Hepatic stellate cell (primary cell): ENCODE results near the gene RD3L.

Experiments
- DNase-seq: peaks from one replicate; pipeline ENCODE4 v3.0.0; 2011; ENCODE audit warnings: low spot score

The RD3L gene

DNA sequence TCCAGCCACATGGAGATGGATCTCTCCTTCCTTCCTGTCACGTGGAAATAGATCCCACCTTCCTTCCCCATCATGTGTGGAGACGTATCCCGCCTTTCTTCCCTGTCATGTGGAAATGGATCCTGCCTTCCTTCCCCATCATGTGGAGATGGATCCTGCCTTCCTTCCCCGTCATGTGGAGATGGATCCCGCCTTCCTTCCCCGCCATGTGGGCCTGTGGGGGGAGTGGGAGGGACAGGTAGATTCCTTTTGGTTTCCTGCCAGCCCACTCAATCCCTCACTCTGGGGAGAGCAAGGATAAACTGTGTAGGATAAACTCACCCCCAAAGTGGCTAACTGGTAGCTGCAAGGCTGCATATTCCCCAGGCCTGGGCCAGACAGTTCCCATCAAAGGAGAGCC is 45.8 kb downstream of the RD3L start:
- no peak for DNase-seq

DNA sequence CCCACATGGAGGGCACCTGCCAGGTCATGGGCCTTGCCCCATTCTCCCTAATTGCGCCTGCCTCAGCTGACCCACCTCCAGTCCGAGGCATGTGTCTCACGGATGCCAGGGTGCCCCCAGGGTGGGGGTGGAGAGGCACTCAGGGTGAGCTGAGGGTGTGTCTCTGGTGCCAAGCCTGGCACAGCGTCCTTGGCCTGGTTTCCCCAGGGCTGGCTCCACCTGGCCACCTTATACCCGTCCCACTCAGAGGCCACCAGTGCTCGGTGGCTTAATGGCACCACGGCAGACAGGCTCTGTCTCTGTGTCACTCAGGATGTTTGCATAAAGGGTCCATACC is 47.6 kb downstream of the RD3L start:
- no peak for DNase-seq

DNA sequence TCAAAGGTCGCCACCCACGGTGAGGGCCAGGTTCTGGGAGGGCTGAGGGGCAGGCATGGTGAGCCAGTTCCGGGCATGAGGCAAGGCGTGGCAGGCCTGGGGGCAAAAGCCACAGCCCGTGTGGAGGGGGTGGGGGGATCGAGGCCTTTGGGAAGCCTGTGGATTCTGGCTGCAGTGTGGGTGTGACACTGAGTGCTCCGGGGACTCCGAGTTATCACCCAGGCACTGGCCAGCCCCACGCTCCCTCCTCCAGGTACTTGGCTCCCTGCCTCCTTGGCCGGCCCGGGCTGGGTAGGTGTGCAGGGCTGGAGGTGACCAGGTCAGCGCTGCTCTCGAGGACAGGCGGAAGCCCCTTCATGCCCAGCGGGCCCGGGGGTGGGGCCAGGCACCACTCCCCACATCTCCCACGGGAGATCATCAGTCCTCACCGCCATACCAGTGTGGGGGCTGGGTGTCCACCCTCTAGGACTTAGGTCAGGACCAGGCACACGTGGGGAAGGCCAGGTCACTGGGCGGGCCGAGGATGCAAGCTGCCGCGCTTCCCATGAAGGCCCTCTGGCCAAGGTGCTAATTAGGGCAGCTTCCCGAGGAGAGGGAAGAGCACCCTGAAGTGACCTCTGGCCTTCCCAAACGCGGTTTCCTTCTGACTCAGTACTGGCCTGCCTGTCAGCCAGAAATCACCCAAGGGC is 48.2 kb downstream of the RD3L start:
- DNase-seq: no peak

DNA sequence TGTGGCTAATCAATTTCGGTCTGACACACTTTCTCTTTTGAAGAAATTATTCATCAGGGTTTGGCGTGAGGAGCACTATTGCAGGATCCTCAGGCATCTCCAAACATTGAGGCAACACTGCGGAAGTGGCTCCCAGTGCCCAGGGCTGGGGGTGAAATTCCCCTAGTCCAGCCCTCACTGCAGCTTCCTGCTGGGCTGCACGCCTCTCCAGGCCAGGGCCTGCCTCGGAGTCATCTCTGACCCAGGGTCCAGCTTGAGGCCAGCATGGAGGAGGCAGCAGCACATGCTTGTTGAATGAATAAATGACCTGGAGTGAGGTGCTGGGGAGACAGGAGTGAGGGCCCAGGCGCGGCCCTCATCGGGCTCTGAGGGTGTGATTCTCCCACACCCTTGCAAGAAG is 50.1 kb downstream of the RD3L start:
- no peak for DNase-seq

DNA sequence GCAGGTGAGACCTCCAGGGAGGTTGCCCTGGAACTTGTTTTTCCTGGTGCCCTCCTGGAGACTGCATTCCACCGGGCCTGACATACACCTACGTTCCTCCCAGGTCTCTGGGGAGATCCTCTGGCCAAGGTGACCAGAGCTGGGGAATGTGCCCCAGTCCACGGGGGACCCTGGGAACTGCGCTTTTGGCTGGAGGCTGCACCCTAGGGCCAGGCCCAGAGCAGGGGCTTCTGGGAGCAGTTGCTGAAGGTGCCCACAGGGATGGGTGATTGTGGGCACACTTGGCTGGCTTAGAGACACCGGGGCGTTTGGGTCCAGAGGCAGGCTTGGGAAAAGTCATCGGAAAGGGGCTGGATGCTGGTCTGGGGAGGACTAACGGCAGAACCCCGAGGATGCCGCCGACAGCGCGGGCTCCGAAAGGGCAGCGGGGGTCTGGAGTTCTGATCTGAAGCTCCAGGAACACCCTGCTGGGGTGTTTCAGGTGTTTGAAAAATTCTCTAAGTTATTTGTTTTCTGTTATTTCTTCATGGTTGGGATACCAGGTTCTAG is 50.6 kb downstream of the RD3L start:
- DNase-seq: no peak

DNA sequence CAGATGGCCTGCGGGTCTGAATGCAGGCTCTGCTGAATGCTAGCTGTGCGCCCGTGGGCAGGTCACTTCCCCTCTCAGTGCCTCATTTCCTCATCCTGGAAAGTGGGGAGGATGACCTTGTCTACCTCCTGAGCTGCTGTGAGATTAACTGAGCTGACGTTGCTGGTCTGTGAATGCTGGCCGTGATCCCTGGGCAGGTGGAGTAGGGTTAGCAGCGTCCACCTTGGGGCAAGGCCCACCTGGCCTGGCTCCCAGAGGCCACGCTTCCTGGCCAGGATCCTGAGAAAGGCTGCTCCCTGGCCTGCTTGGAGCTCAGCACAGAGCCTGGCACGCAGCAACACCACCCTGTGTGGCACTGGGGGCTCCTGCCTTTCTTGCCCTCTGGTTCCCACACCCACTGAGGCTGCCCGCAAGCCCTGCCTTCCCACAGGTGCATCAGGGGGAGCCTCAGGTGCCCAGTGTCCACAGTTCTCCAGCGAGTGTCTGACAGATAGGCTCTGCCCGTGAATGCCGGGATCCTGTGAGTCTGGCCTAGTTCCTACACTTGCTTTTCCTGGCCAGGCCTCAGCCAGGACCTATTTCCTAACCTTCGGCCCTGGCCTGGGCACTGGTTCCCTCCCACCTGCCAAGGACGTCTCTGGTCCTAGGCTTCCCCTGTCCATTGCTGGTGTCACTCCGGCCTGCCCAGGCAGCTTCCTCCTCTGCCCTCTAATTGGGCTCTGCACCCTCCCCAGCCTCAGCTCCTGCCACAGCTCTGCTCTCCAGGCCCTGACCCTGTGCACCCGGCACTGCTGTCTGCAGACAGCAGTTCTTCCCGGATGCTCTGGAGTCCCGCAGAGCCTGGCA is 51.3 kb downstream of the RD3L start:
- no peak for DNase-seq
